GM20000 (cell line): ENCODE measurements around the gene MED14.

Source experiments
- DNase-seq: peaks from one replicate; pipeline ENCODE4 v3.0.0; 2012; ENCODE audit warnings: low spot score
- CTCF ChIP-seq: IDR thresholded peaks from 2 replicates; pipeline ENCODE4 v1.5.1; 2012; ENCODE audit warnings: mild to moderate bottlenecking, control low read depth; ENCODE audit errors: extremely low read depth, missing control alignments

Gene MED14

GRCh38 chrX:40773188-40773587 is 37.8 kb upstream of the MED14 start:
- TF ChIP-seq CTCF: no peak

GRCh38 chrX:40772290-40772689 is 36.9 kb upstream of the MED14 start:
- DNase-seq: no peak
- no peak for TF ChIP-seq CTCF

More at GRCh38 chrX:40773188-40773587, 37.8 kb upstream of the MED14 start:
- no peak for DNase-seq

- DNase-seq: no peak
- TF ChIP-seq CTCF: no peak
Observed at GRCh38 chrX:40761762-40762161, 26.4 kb upstream of the MED14 start.

GRCh38 chrX:40759374-40759773 is 24.0 kb upstream of the MED14 start:
- TF ChIP-seq CTCF: no peak
- DNase-seq: peak; percentile 7

GRCh38 chrX:40757058-40757457 is 21.7 kb upstream of the MED14 start:
- TF ChIP-seq CTCF: no peak
- DNase-seq: no peak

GRCh38 chrX:40755291-40756249 is 20.2 kb upstream of the MED14 start:
- DNase-seq: no peak
- no peak for TF ChIP-seq CTCF

- no peak for TF ChIP-seq CTCF
- DNase-seq: no peak
Observed at GRCh38 chrX:40749681-40750494, 14.5 kb upstream of the MED14 start.
